HG02973 (cell line): Measurements from ENCODE around the gene A4GNT.
"Not testable (repeated sequence)": the region's sequence is repeated elsewhere in the genome, so short reads cannot be mapped to it uniquely, and the experiment has no call there.

Experiments
- ATAC-seq: cut with Tn5 transposase; IDR thresholded peaks from one replicate; pipeline ENCODE4 v1.9.1; 2021; ENCODE audit warnings: moderate library complexity; ENCODE audit not compliant: unreplicated experiment

The A4GNT gene

GRCh38 chr3:138132239-138132638 is at the start of gene A4GNT:
TSS of gene A4GNT (minus strand) at chr3:138132390. CDS start at chr3:138131256, 1,134 bp downstream.
- no peak for ATAC-seq

GRCh38 chr3:138180375-138181029 is 48.3 kb upstream of the A4GNT start:
- peak; percentile 65 for ATAC-seq

GRCh38 chr3:138174421-138175131 is 42.4 kb upstream of the A4GNT start, which contains the start of gene DBR1:
TSS of gene DBR1 (minus strand) at chr3:138174921. CDS start at chr3:138174795, 126 bp downstream.
- peak; percentile 88 for ATAC-seq

- ATAC-seq, result no peak
These were observed 41.7 kb upstream of the A4GNT start for GRCh38 chr3:138173769-138174420.

- ATAC-seq, result no peak
These were observed 40.4 kb upstream of the A4GNT start for GRCh38 chr3:138172625-138173024.

- no peak for ATAC-seq
These were observed 32.9 kb upstream of the A4GNT start for GRCh38 chr3:138165061-138165460.

DNA sequence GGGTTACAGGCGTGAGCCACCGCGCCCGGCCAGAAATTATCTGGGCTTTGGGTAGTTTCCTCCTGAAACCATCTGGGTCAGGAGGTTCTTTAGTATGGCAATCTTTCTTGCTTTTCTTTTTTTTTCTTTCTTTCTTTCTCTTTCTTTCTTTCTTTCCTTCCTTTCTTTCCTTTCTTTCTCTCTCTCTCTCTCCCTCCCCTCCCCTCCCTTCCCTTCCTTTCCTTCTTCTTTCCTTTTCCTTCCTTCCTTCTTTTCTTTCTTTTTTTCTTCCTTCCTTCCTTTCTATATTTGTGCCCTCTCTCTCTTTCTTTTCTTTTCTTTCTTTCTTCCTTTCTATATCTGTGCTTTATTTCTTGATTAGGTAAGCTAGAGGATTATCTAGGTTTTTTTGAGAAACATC is 25.6 kb upstream of the A4GNT start:
- ATAC-seq, result no peak

DNA sequence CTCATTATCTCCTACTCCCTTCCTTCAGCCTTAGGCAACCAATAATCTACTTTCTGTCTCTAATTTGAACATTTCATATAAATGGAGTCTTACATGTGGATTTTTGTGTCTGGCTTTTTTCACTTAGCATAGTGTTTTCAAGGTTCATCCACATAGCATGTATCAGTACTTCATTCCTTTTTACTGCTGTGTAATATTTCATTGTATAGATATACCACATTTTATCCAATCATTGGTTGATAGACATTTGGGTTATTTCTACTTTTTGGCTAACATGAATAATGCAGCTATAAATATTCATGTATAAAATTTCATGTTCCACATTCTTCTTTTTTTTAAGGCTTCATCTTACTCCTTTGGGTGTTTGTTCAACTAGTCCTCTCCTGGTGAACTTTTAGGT is 22.3 kb upstream of the A4GNT start:
- ATAC-seq, result no peak

- no peak for ATAC-seq
These were observed 16.3 kb upstream of the A4GNT start for GRCh38 chr3:138148503-138148902.

- not testable (repeated sequence) for ATAC-seq
These were observed 10.0 kb upstream of the A4GNT start for GRCh38 chr3:138142181-138142580.

DNA sequence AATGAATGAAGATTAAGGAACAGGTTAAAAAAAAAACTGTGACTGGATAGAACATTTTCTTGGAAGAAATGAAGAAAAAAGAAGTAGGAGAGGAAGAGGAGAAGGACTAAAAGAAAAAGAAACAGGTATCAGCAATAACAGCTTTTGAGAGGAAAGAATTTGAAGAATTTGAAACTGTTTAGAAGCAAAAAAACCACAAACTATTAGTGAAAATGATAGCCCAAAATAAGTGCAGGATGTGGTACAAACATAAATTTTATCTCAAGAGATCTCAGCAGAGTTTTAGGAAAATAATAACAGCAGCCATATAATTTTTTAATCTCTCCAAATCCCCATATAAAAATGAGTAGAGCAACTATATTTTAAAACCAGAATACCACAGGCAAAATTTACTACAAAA is 8.8 kb upstream of the A4GNT start:
- no peak for ATAC-seq

DNA sequence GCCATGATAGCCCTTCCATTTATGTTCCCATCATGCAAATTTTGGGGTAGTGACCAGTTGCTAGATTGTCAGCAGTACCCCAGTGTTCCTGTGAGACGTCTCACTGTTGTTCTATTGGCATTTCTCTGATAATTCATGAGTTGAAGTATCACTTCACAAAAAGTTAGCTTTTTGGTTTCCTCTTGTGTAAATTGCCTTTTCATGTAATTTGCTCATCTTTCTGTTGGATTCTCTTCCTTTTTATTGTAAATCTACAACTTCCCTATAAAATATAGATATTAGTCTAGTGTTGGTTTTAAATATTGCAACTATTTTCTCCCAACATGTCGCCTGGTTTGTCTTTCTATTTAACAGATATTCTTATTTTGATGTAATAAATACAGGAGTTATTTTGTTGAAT is 7.5 kb upstream of the A4GNT start:
- no peak for ATAC-seq

DNA sequence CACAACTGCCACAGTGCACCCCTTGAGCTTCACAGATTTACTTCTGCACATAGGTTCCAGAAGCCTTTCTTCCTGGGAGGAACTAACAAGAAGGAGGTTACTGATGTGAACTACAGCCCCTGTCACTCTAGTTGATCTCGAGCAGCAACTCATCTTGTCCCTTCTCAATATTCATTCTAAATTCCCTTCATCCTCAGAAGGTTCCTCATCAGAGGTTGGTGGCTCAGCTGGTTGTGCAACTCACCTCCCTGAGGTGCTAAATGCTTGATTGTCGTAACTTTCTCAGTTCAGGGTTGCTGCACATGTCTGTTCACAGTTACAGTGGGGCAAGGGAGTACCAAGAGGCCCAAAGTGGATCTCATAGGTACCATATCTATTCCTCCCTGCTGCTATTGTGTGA is 5.7 kb upstream of the A4GNT start:
- no peak for ATAC-seq

DNA sequence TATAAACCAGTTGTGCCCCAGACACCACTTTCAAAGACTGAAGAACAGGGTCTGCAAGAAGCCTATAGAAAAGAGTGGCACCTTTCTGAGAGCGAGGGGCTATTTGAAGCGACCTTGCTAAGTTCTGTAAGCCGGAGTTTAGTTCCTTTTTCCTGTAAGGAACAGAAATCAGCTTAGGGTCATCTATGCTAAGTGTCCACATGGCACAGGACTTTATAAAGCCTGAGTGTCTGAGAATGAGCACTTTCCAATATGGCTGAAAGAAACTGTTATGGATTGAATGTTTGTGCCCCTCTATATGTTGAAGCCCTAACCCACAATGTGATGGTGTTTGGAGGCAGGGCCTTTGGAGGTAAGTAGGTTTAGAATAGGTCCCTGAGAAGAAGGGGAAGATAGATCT is 4.0 kb upstream of the A4GNT start:
- no peak for ATAC-seq

GRCh38 chr3:138135833-138136194 is 3.6 kb upstream of the A4GNT start:
- no peak for ATAC-seq

- ATAC-seq, result no peak
These were observed 3.1 kb upstream of the A4GNT start for GRCh38 chr3:138135146-138135832.

DNA sequence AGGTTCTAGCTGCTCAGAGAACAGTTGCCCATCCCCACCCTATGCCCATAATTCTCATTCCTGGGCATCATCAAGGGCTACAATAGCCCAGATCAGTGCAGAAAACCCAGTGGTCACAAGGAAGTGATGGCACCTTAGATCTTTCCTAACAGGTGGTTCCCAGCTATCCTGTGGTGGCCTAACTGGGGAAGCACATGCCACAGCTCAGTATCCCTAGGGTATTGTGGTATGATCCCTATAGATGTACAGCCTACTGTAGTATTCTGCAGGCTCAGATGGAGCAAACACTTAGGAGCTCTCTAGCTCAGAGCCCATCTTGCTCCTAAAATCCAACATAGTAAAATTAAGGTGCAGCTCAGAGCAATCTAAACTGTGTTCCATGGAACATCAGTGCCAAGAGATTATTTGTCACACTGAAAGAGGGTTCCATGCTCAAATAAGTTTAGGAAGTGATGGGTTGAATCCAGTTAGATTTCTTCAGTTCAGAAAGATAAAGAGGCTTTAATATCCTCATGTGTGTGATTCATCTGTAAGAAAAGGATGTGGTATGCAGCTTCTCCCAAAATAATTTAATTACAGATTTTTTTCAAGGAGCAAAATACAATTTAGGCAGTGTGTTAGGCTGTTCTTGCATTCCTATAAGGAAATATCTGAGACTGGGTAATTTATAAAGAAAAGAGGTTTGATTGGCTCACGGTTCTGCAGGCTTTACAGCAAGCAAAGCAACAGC is 4.4 kb downstream of the A4GNT start:
- ATAC-seq, result no peak

- ATAC-seq, result no peak
These were observed 6.5 kb downstream of the A4GNT start for GRCh38 chr3:138125548-138126221.

- no peak for ATAC-seq
These were observed 7.4 kb downstream of the A4GNT start for GRCh38 chr3:138124706-138125355.

GRCh38 chr3:138124188-138124587 is 8.0 kb downstream of the A4GNT start:
- no peak for ATAC-seq
